Skin epidermis (tissue), 12 donors: ENCODE data around the gene TTC22.
A peak's percentile ranks its signal among the peaks of the same experiment; 100 is the strongest.
"Not testable (repeated sequence)": the region's sequence is repeated elsewhere in the genome, so short reads cannot be mapped to it uniquely, and the experiment has no call there.

Source experiments
- H3K27ac ChIP-seq, 21 experiments: fragments of 200-600 bp; sonication (generic) in 11 of 21; one replicate each; pipeline ENCODE4 v1.5.0; 2020; ENCODE audit warnings: mild to moderate bottlenecking in 3 of 21, inconsistent platforms in 2 of 21, moderate library complexity in 2 of 21
- H3K4me3 ChIP-seq, 7 experiments: fragments of 200-600 bp; sonication (generic) in 2 of 7; one replicate each; pipeline ENCODE4 v1.5.0; 2020; ENCODE audit warnings: inconsistent platforms in 2 of 7, mild to moderate bottlenecking in 2 of 7, moderate library complexity in 1 of 7

TTC22 gene

GRCh38 chr1:54794451-54795355 lies 6.4 kb downstream of the TTC22 start:
- Histone ChIP-seq H3K4me3 (no peak overlapping the region), H3K27ac (peak overlapping the region in 17 of 21 experiments; percentile 18 to 75 (median 52))

- H3K4me3 ChIP-seq: no peak overlapping the region
- no peak overlapping the region for H3K27ac ChIP-seq
These were observed 8.3 kb downstream of the TTC22 start for GRCh38 chr1:54792686-54793282.

- no peak overlapping the region for H3K27ac ChIP-seq
These were observed 9.1 kb downstream of the TTC22 start for GRCh38 chr1:54791880-54792522.

GRCh38 chr1:54788459-54788858 lies 12.7 kb downstream of the TTC22 start:
- H3K4me3 ChIP-seq: no peak overlapping the region
- no peak overlapping the region for H3K27ac ChIP-seq

More at GRCh38 chr1:54791880-54792522, 9.1 kb downstream of the TTC22 start:
- H3K4me3 ChIP-seq: no peak overlapping the region

GRCh38 chr1:54787604-54788003 lies 13.5 kb downstream of the TTC22 start:
- no peak overlapping the region for H3K4me3 ChIP-seq

GRCh38 chr1:54786778-54787177 lies 14.3 kb downstream of the TTC22 start:
- no peak overlapping the region for H3K27ac ChIP-seq
- H3K4me3 ChIP-seq: no peak overlapping the region

More at GRCh38 chr1:54787604-54788003, 13.5 kb downstream of the TTC22 start:
- H3K27ac ChIP-seq: no peak overlapping the region

GRCh38 chr1:54784066-54784465 lies 17.1 kb downstream of the TTC22 start:
- no peak overlapping the region for H3K4me3 ChIP-seq

GRCh38 chr1:54782588-54782987 lies 18.5 kb downstream of the TTC22 start:
- Histone ChIP-seq H3K27ac (no peak overlapping the region), H3K4me3 (no peak overlapping the region)

More at GRCh38 chr1:54784066-54784465, 17.1 kb downstream of the TTC22 start:
- no peak overlapping the region for H3K27ac ChIP-seq

- Histone ChIP-seq H3K4me3 (no peak overlapping the region), H3K27ac (no peak overlapping the region)
These were observed 19.0 kb downstream of the TTC22 start for GRCh38 chr1:54782156-54782555.

GRCh38 chr1:54781023-54781723 lies 19.9 kb downstream of the TTC22 start:
- Histone ChIP-seq H3K4me3 (peak overlapping the region in 1 of 7 experiments; percentile 8), H3K27ac (no peak overlapping the region)

GRCh38 chr1:54777431-54777830 lies 23.7 kb downstream of the TTC22 start:
- Histone ChIP-seq H3K27ac (no peak overlapping the region), H3K4me3 (no peak overlapping the region)

GRCh38 chr1:54777011-54777410 lies 24.1 kb downstream of the TTC22 start:
- Histone ChIP-seq H3K4me3 (no peak overlapping the region), H3K27ac (no peak overlapping the region)

- not testable (repeated sequence) for H3K27ac ChIP-seq, H3K4me3 ChIP-seq
These were observed 25.0 kb downstream of the TTC22 start for GRCh38 chr1:54775828-54776721.

- Histone ChIP-seq H3K27ac (no peak overlapping the region), H3K4me3 (no peak overlapping the region)
These were observed 26.2 kb downstream of the TTC22 start for GRCh38 chr1:54774820-54775498.

- Histone ChIP-seq H3K27ac (no peak overlapping the region), H3K4me3 (no peak overlapping the region)
These were observed 28.2 kb downstream of the TTC22 start for GRCh38 chr1:54772951-54773350.

- Histone ChIP-seq H3K4me3 (no peak overlapping the region), H3K27ac (no peak overlapping the region)
These were observed 33.0 kb downstream of the TTC22 start for GRCh38 chr1:54768093-54768492.

GRCh38 chr1:54767526-54767925 lies 33.6 kb downstream of the TTC22 start:
- H3K4me3 ChIP-seq: no peak overlapping the region
- H3K27ac ChIP-seq: no peak overlapping the region

GRCh38 chr1:54766726-54767125 lies 34.4 kb downstream of the TTC22 start:
- Histone ChIP-seq H3K27ac (no peak overlapping the region), H3K4me3 (no peak overlapping the region)
